Measurements from ENCODE around the gene OR10A4. TPM values are rescaled to one million over a fixed set of nuclear protein-coding genes. Genes with fewer than 3 reads are reported as not detected.
"Not testable (repeated sequence)": the region's sequence is repeated elsewhere in the genome, so short reads cannot be mapped to it uniquely, and the experiment has no call there.

Gene OR10A4
- total RNA-seq, 1 donor from 2014 or later = not detected

DNA sequence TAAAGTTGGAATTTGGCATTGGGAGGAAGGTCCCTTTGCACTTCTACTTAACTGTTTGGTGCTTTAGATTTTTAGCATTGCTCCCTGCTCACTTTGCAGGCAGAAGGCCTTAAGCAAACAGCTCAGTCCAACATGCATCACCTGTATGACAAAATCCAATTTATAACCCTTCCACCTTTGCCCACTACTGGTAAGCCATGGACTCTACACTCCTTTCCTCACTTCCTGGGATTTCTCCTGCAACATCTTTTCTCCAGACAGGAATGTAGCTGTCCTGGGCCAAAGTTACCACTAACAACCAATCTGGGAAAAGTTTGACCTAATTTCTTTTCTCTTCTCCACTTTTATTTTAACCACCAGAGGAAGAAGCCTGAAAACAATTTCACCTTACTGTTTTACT lies 17.7 kb downstream of the OR10A4 start:
- TF ChIP-seq, protein P1, sequence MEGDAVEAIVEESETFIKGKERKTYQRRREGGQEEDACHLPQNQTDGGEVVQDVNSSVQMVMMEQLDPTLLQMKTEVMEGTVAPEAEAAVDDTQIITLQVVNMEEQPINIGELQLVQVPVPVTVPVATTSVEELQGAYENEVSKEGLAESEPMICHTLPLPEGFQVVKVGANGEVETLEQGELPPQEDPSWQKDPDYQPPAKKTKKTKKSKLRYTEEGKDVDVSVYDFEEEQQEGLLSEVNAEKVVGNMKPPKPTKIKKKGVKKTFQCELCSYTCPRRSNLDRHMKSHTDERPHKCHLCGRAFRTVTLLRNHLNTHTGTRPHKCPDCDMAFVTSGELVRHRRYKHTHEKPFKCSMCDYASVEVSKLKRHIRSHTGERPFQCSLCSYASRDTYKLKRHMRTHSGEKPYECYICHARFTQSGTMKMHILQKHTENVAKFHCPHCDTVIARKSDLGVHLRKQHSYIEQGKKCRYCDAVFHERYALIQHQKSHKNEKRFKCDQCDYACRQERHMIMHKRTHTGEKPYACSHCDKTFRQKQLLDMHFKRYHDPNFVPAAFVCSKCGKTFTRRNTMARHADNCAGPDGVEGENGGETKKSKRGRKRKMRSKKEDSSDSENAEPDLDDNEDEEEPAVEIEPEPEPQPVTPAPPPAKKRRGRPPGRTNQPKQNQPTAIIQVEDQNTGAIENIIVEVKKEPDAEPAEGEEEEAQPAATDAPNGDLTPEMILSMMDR (IDR thresholded peaks at IDR 0.05) = no peak
- Mint-ChIP-seq H3K27me3 (ENCODE audit: unreplicated experiment) (peaks cover 4% of the 10 kb centered on the region), H3K9me3 (ENCODE audit: unreplicated experiment) (no peaks in the 10 kb centered on the region), H3K4me3 (ENCODE audit: unreplicated experiment) (no peak overlapping the region), H3K27ac (ENCODE audit: unreplicated experiment) (no peak overlapping the region), H3K4me1 (ENCODE audit: unreplicated experiment) (no peaks in the 10 kb centered on the region), H3K36me3 (ENCODE audit: unreplicated experiment) (no peaks in the 10 kb centered on the region)
- DNase-seq (ENCODE audit: extremely low spot score, unreplicated experiment) = no peak

DNA sequence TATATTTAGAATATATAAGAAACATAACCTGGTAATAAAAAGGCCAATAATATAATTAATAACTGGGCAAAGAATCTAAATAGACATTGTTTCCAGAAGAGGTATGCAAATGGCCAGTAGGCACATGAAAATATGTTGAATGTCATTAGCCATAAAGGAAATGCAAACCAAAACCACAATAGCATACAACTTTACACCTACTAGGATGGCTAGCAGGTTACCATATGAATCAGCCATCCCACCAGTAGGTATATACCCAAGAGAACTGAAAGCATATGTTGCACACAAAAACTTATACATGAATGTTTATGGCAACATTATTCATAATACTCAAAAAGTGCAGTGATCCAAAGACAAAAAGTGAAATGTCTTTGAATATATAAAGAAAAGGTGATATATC lies 18.6 kb downstream of the OR10A4 start:
- TF ChIP-seq, protein P1 (IDR thresholded peaks at IDR 0.05) = no peak
- Mint-ChIP-seq H3K9me3 (ENCODE audit: unreplicated experiment) (no peaks in the 10 kb centered on the region), H3K4me3 (ENCODE audit: unreplicated experiment) (no peak overlapping the region), H3K27me3 (ENCODE audit: unreplicated experiment) (peaks cover 4% of the 10 kb centered on the region), H3K36me3 (ENCODE audit: unreplicated experiment) (no peaks in the 10 kb centered on the region), H3K27ac (ENCODE audit: unreplicated experiment) (no peak overlapping the region), H3K4me1 (ENCODE audit: unreplicated experiment) (no peaks in the 10 kb centered on the region)
- DNase-seq (ENCODE audit: extremely low spot score, unreplicated experiment) = no peak

DNA sequence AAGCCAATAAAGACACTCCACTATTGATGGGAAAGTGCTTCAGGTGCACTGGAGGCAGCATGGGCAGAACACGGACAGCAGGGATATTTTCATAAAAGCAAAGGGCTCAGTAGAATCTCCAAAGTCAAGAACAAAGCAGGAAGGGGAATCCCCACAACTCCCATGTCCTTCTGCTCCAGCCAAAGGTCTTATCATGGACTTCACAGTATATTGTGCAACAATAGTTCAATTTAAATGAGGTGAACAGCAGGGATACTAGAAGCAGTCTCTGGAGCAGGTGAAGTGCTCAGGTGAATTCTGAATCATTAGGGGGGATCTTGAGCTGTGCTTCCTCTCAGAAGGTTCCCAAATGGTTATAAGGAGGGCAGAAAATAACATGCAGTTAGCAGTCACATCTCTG lies 22.5 kb downstream of the OR10A4 start:
- H3K9me3 Mint-ChIP-seq (ENCODE audit: unreplicated experiment) = no peaks in the 10 kb centered on the region
- H3K27me3 Mint-ChIP-seq (ENCODE audit: unreplicated experiment) = peaks cover 7% of the 10 kb centered on the region
- DNase-seq (ENCODE audit: extremely low spot score, unreplicated experiment) = no peak
- H3K36me3 Mint-ChIP-seq (ENCODE audit: unreplicated experiment) = no peaks in the 10 kb centered on the region
- TF ChIP-seq, protein P1 (IDR thresholded peaks at IDR 0.05) = no peak
- H3K4me1 Mint-ChIP-seq (ENCODE audit: unreplicated experiment) = no peaks in the 10 kb centered on the region
- no peak overlapping the region for H3K27ac Mint-ChIP-seq (ENCODE audit: unreplicated experiment)
- no peak overlapping the region for H3K4me3 Mint-ChIP-seq (ENCODE audit: unreplicated experiment)

- H3K36me3 Mint-ChIP-seq (ENCODE audit: unreplicated experiment) = no peaks in the 10 kb centered on the region
- peaks cover 7% of the 10 kb centered on the region for H3K27me3 Mint-ChIP-seq (ENCODE audit: unreplicated experiment)
- TF ChIP-seq, protein P1 (IDR thresholded peaks at IDR 0.05) = no peak
- H3K9me3 Mint-ChIP-seq (ENCODE audit: unreplicated experiment) = no peaks in the 10 kb centered on the region
- no peak overlapping the region for H3K27ac Mint-ChIP-seq (ENCODE audit: unreplicated experiment)
- H3K4me1 Mint-ChIP-seq (ENCODE audit: unreplicated experiment) = no peaks in the 10 kb centered on the region
- no peak for DNase-seq (ENCODE audit: extremely low spot score, unreplicated experiment)
- no peak overlapping the region for H3K4me3 Mint-ChIP-seq (ENCODE audit: unreplicated experiment)
Measured at GRCh38 chr11:6900327-6900999, 24.0 kb downstream of the OR10A4 start.

- not testable (repeated sequence) for H3K27me3 Mint-ChIP-seq (ENCODE audit: unreplicated experiment); H3K4me3 Mint-ChIP-seq (ENCODE audit: unreplicated experiment); H3K4me1 Mint-ChIP-seq (ENCODE audit: unreplicated experiment); H3K27ac Mint-ChIP-seq (ENCODE audit: unreplicated experiment); H3K36me3 Mint-ChIP-seq (ENCODE audit: unreplicated experiment); H3K9me3 Mint-ChIP-seq (ENCODE audit: unreplicated experiment); DNase-seq (ENCODE audit: extremely low spot score, unreplicated experiment)
Measured at GRCh38 chr11:6904804-6905203, 28.4 kb downstream of the OR10A4 start.
